ENCODE results near the gene UCHL5.
"Not testable (repeated sequence)": the region's sequence is repeated elsewhere in the genome, so short reads cannot be mapped to it uniquely, and the experiment has no call there.

The UCHL5 gene

GRCh38 chr1:193065954-193066353 is 6.8 kb upstream of the UCHL5 start:
- Histone ChIP-seq H3K27me3 (ENCODE audit: insufficient read depth, insufficient read length) (no peaks in the 10 kb centered on the region), H3K36me3 (ENCODE audit: insufficient read depth, insufficient read length, low read length) (peaks cover 48% of the 10 kb centered on the region), H3K9me3 (ENCODE audit: insufficient read depth, low read length) (no peaks in the 10 kb centered on the region), H3K4me1 (ENCODE audit: insufficient read depth, insufficient read length) (no peaks in the 10 kb centered on the region), H3K4me3 (ENCODE audit: insufficient read length, low read depth) (no peak overlapping the region), H3K9ac (ENCODE audit: insufficient read length, low read depth) (no peak overlapping the region)
- no peak for DNase-seq (ENCODE audit: low read depth, low spot score)
- TF ChIP-seq YY1 (IDR thresholded peaks at IDR 0.05; ENCODE audit: insufficient read depth, insufficient read length) (no peak), ZNF274 (IDR thresholded peaks at IDR 0.05; ENCODE audit: low read depth, low read length) (no peak), SUZ12 (IDR thresholded peaks at IDR 0.05; ENCODE audit: extremely low read depth, insufficient read depth, insufficient read length) (no peak)

GRCh38 chr1:193062698-193063463 is 3.7 kb upstream of the UCHL5 start:
- H3K27me3 ChIP-seq (ENCODE audit: insufficient read depth, insufficient read length) = no peaks in the 10 kb centered on the region
- no peak overlapping the region for H3K9ac ChIP-seq (ENCODE audit: insufficient read length, low read depth)
- H3K36me3 ChIP-seq (ENCODE audit: insufficient read depth, insufficient read length, low read length) = peaks cover 21% of the 10 kb centered on the region
- no peak for DNase-seq (ENCODE audit: low read depth, low spot score)
- no peaks in the 10 kb centered on the region for H3K9me3 ChIP-seq (ENCODE audit: insufficient read depth, low read length)
- no peak overlapping the region for H3K4me3 ChIP-seq (ENCODE audit: insufficient read length, low read depth)
- no peaks in the 10 kb centered on the region for H3K4me1 ChIP-seq (ENCODE audit: insufficient read depth, insufficient read length)
- TF ChIP-seq ZNF274 (IDR thresholded peaks at IDR 0.05; ENCODE audit: low read depth, low read length) (no peak), SUZ12 (IDR thresholded peaks at IDR 0.05; ENCODE audit: extremely low read depth, insufficient read depth, insufficient read length) (no peak), YY1 (IDR thresholded peaks at IDR 0.05; ENCODE audit: insufficient read depth, insufficient read length) (no peak)

GRCh38 chr1:193060938-193061337 is 1.8 kb upstream of the UCHL5 start:
- H3K4me3 ChIP-seq (ENCODE audit: insufficient read length, low read depth) = peak overlapping the region; percentile 97

GRCh38 chr1:193060406-193060805 is 1.2 kb upstream of the UCHL5 start:
- no peak for DNase-seq (ENCODE audit: low read depth, low spot score)
- Histone ChIP-seq H3K9ac (ENCODE audit: insufficient read length, low read depth) (peak overlapping the region; percentile 99), H3K9me3 (ENCODE audit: insufficient read depth, low read length) (no peaks in the 10 kb centered on the region), H3K36me3 (ENCODE audit: insufficient read depth, insufficient read length, low read length) (peaks cover 21% of the 10 kb centered on the region), H3K4me3 (ENCODE audit: insufficient read length, low read depth) (peak overlapping the region; percentile 97), H3K4me1 (ENCODE audit: insufficient read depth, insufficient read length) (no peaks in the 10 kb centered on the region), H3K27me3 (ENCODE audit: insufficient read depth, insufficient read length) (no peaks in the 10 kb centered on the region)
- TF ChIP-seq YY1 (IDR thresholded peaks at IDR 0.05; ENCODE audit: insufficient read depth, insufficient read length) = no peak
- TF ChIP-seq ZNF274 (IDR thresholded peaks at IDR 0.05; ENCODE audit: low read depth, low read length) = no peak
- TF ChIP-seq SUZ12 (IDR thresholded peaks at IDR 0.05; ENCODE audit: extremely low read depth, insufficient read depth, insufficient read length) = no peak

More at GRCh38 chr1:193060938-193061337, 1.8 kb upstream of the UCHL5 start:
- Histone ChIP-seq H3K9ac (ENCODE audit: insufficient read length, low read depth) (peak overlapping the region; percentile 99), H3K9me3 (ENCODE audit: insufficient read depth, low read length) (no peaks in the 10 kb centered on the region), H3K36me3 (ENCODE audit: insufficient read depth, insufficient read length, low read length) (peaks cover 21% of the 10 kb centered on the region), H3K27me3 (ENCODE audit: insufficient read depth, insufficient read length) (no peaks in the 10 kb centered on the region), H3K4me1 (ENCODE audit: insufficient read depth, insufficient read length) (no peaks in the 10 kb centered on the region)
- TF ChIP-seq ZNF274 (IDR thresholded peaks at IDR 0.05; ENCODE audit: low read depth, low read length) (no peak), SUZ12 (IDR thresholded peaks at IDR 0.05; ENCODE audit: extremely low read depth, insufficient read depth, insufficient read length) (no peak), YY1 (IDR thresholded peaks at IDR 0.05; ENCODE audit: insufficient read depth, insufficient read length) (no peak)
- no peak for DNase-seq (ENCODE audit: low read depth, low spot score)

- Histone ChIP-seq H3K27me3 (ENCODE audit: insufficient read depth, insufficient read length) (no peaks in the 10 kb centered on the region), H3K4me3 (ENCODE audit: insufficient read length, low read depth) (peak overlapping the region; percentile 97), H3K36me3 (ENCODE audit: insufficient read depth, insufficient read length, low read length) (peaks cover 23% of the 10 kb centered on the region), H3K4me1 (ENCODE audit: insufficient read depth, insufficient read length) (no peaks in the 10 kb centered on the region), H3K9me3 (ENCODE audit: insufficient read depth, low read length) (no peaks in the 10 kb centered on the region), H3K9ac (ENCODE audit: insufficient read length, low read depth) (peak overlapping the region; percentile 99)
- DNase-seq (ENCODE audit: low read depth, low spot score) = no peak
- TF ChIP-seq SUZ12 (IDR thresholded peaks at IDR 0.05; ENCODE audit: extremely low read depth, insufficient read depth, insufficient read length) (no peak), ZNF274 (IDR thresholded peaks at IDR 0.05; ENCODE audit: low read depth, low read length) (no peak), YY1 (IDR thresholded peaks at IDR 0.05; ENCODE audit: insufficient read depth, insufficient read length) (no peak)
Observed at GRCh38 chr1:193060115-193060403, 899 bp upstream of the UCHL5 start.

- no peak for DNase-seq (ENCODE audit: low read depth, low spot score)
- Histone ChIP-seq H3K4me3 (ENCODE audit: insufficient read length, low read depth) (peak overlapping the region; percentile 97), H3K36me3 (ENCODE audit: insufficient read depth, insufficient read length, low read length) (peaks cover 24% of the 10 kb centered on the region), H3K27me3 (ENCODE audit: insufficient read depth, insufficient read length) (no peaks in the 10 kb centered on the region), H3K9ac (ENCODE audit: insufficient read length, low read depth) (peak overlapping the region; percentile 99), H3K9me3 (ENCODE audit: insufficient read depth, low read length) (no peaks in the 10 kb centered on the region), H3K4me1 (ENCODE audit: insufficient read depth, insufficient read length) (no peaks in the 10 kb centered on the region)
- TF ChIP-seq YY1 (IDR thresholded peaks at IDR 0.05; ENCODE audit: insufficient read depth, insufficient read length) (no peak), SUZ12 (IDR thresholded peaks at IDR 0.05; ENCODE audit: extremely low read depth, insufficient read depth, insufficient read length) (no peak), ZNF274 (IDR thresholded peaks at IDR 0.05; ENCODE audit: low read depth, low read length) (no peak)
Observed at GRCh38 chr1:193058529-193059281, 455 bp downstream of the UCHL5 start.

- DNase-seq (ENCODE audit: low read depth, low spot score) = no peak
- H3K4me3 ChIP-seq (ENCODE audit: insufficient read length, low read depth) = no peak overlapping the region
- peaks cover 36% of the 10 kb centered on the region for H3K36me3 ChIP-seq (ENCODE audit: insufficient read depth, insufficient read length, low read length)
- H3K4me1 ChIP-seq (ENCODE audit: insufficient read depth, insufficient read length) = no peaks in the 10 kb centered on the region
- no peak overlapping the region for H3K9ac ChIP-seq (ENCODE audit: insufficient read length, low read depth)
- no peaks in the 10 kb centered on the region for H3K9me3 ChIP-seq (ENCODE audit: insufficient read depth, low read length)
- no peaks in the 10 kb centered on the region for H3K27me3 ChIP-seq (ENCODE audit: insufficient read depth, insufficient read length)
- TF ChIP-seq SUZ12 (IDR thresholded peaks at IDR 0.05; ENCODE audit: extremely low read depth, insufficient read depth, insufficient read length) = no peak
- no peak for TF ChIP-seq ZNF274 (IDR thresholded peaks at IDR 0.05; ENCODE audit: low read depth, low read length)
- no peak for TF ChIP-seq YY1 (IDR thresholded peaks at IDR 0.05; ENCODE audit: insufficient read depth, insufficient read length)
Observed at GRCh38 chr1:193054169-193054675, 4.9 kb downstream of the UCHL5 start.

GRCh38 chr1:193048913-193049312 is 10.2 kb downstream of the UCHL5 start:
- H3K9me3 ChIP-seq (ENCODE audit: insufficient read depth, low read length); H3K4me3 ChIP-seq (ENCODE audit: insufficient read length, low read depth); H3K9ac ChIP-seq (ENCODE audit: insufficient read length, low read depth); DNase-seq (ENCODE audit: low read depth, low spot score); H3K27me3 ChIP-seq (ENCODE audit: insufficient read depth, insufficient read length); H3K4me1 ChIP-seq (ENCODE audit: insufficient read depth, insufficient read length): not testable (repeated sequence)
- H3K36me3 ChIP-seq (ENCODE audit: insufficient read depth, insufficient read length, low read length) = peaks cover 68% of the 10 kb centered on the region
